GM15510 (cell line): ENCODE data around the gene EPHA2.

Source experiments
- POLR2A ChIP-seq: IDR thresholded peaks from 3 replicates; pipeline ENCODE4 v1.6.1; 2011; ENCODE audit warnings: borderline replicate concordance; ENCODE audit not compliant: insufficient read length; ENCODE audit errors: extremely low read depth

EPHA2 gene

GRCh38 chr1:16142383-16142995, 13.4 kb downstream of the EPHA2 start:
- TF ChIP-seq POLR2A: no peak

- no peak for TF ChIP-seq POLR2A
These were observed 14.1 kb downstream of the EPHA2 start for GRCh38 chr1:16141573-16142336.

GRCh38 chr1:16140068-16140596, 15.7 kb downstream of the EPHA2 start:
- TF ChIP-seq POLR2A: no peak

- no peak for TF ChIP-seq POLR2A
These were observed 16.4 kb downstream of the EPHA2 start for GRCh38 chr1:16139473-16139962.

GRCh38 chr1:16138772-16139221, 17.1 kb downstream of the EPHA2 start:
- TF ChIP-seq POLR2A: no peak

GRCh38 chr1:16137890-16138467, 17.9 kb downstream of the EPHA2 start:
- no peak for TF ChIP-seq POLR2A

GRCh38 chr1:16135501-16135900, 20.4 kb downstream of the EPHA2 start:
- TF ChIP-seq POLR2A: no peak

GRCh38 chr1:16134906-16135305, 21.0 kb downstream of the EPHA2 start:
- TF ChIP-seq POLR2A: no peak

GRCh38 chr1:16134066-16134801, 21.6 kb downstream of the EPHA2 start:
- no peak for TF ChIP-seq POLR2A

GRCh38 chr1:16133007-16133961, 22.6 kb downstream of the EPHA2 start:
- TF ChIP-seq POLR2A: no peak

GRCh38 chr1:16132325-16132785, 23.5 kb downstream of the EPHA2 start:
- no peak for TF ChIP-seq POLR2A

GRCh38 chr1:16131636-16132324, 24.1 kb downstream of the EPHA2 start:
- TF ChIP-seq POLR2A: no peak

GRCh38 chr1:16130827-16131226, 25.0 kb downstream of the EPHA2 start:
- TF ChIP-seq POLR2A: no peak
